Bronchial epithelial cell (primary cell): ENCODE measurements around the gene SHISAL1. TPM values are rescaled to one million over a fixed set of nuclear protein-coding genes. Genes with fewer than 3 reads are reported as not detected.
A peak's percentile ranks its signal among the peaks of the same experiment; 100 is the strongest.

ENCODE experiments used
- DNase-seq: peaks from one replicate; pipeline ENCODE4 v3.0.0-alpha.2; 2010; ENCODE audit warnings: low read depth
- FAIRE-seq: peaks from 2 replicates; lab custom pipeline; 2011; peaks lifted over from hg19 to GRCh38; lab: Jason Lieb, UNC
- H3K27me3 ChIP-seq: 2 replicates; pipeline ENCODE4 v1.5.1; 2011; ENCODE audit warnings: low read length; ENCODE audit not compliant: control insufficient read depth, insufficient read depth
- H3K36me3 ChIP-seq: 2 replicates; pipeline ENCODE4 v1.5.1; 2011; ENCODE audit warnings: low read length; ENCODE audit not compliant: control insufficient read depth, insufficient read depth
- H3K4me3 ChIP-seq: 2 replicates; pipeline ENCODE4 v1.5.1; 2011; ENCODE audit warnings: mild to moderate bottlenecking, low read depth, low read length, control low read depth
- total RNA-seq: library from RNA; depleted of rRNA; stranded (reverse); fragments of >200 nt; gene quantifications from 2 replicates; pipeline ENCODE4 v1.2.1, GENCODE V29; 2014
- TF ChIP-seq, protein P1 (sequence below): IDR thresholded peaks from 2 replicates; pipeline ENCODE4 v1.5.1; 2011; ENCODE audit warnings: mild to moderate bottlenecking, moderate library complexity, low read length, control low read depth, inconsistent platforms; ENCODE audit not compliant: insufficient read depth, severe bottlenecking

The SHISAL1 gene
- total RNA-seq, 1 donor from 2014 or later, result 0.26 TPM

DNA sequence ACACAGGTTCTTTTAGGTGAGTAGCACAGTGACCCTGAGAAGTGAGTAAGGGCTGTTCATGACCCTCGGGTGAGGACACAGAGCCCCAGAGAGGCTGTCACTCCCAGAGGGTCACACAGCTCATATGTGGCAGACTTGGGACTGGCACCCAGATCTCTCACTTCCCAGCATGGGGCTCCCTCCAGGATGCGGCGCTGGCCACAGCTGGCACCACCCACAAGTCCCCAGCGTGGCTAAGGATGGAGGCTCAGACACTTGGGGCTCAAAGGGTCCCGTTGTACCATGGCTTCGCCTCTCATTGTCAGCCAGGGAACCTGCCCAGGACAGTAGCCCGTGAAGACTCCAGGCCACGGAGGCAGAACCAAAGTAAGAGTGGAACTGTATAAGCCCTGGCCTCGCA lies 6.0 kb upstream of the SHISAL1 start:
- peak; percentile 76 for FAIRE-seq
- Histone ChIP-seq H3K4me3 (no peak overlapping the region), H3K27me3 (peaks cover 4% of the 10 kb centered on the region), H3K36me3 (no peaks in the 10 kb centered on the region)
- no peak for DNase-seq
- TF ChIP-seq, protein P1, sequence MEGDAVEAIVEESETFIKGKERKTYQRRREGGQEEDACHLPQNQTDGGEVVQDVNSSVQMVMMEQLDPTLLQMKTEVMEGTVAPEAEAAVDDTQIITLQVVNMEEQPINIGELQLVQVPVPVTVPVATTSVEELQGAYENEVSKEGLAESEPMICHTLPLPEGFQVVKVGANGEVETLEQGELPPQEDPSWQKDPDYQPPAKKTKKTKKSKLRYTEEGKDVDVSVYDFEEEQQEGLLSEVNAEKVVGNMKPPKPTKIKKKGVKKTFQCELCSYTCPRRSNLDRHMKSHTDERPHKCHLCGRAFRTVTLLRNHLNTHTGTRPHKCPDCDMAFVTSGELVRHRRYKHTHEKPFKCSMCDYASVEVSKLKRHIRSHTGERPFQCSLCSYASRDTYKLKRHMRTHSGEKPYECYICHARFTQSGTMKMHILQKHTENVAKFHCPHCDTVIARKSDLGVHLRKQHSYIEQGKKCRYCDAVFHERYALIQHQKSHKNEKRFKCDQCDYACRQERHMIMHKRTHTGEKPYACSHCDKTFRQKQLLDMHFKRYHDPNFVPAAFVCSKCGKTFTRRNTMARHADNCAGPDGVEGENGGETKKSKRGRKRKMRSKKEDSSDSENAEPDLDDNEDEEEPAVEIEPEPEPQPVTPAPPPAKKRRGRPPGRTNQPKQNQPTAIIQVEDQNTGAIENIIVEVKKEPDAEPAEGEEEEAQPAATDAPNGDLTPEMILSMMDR, result no peak

DNA sequence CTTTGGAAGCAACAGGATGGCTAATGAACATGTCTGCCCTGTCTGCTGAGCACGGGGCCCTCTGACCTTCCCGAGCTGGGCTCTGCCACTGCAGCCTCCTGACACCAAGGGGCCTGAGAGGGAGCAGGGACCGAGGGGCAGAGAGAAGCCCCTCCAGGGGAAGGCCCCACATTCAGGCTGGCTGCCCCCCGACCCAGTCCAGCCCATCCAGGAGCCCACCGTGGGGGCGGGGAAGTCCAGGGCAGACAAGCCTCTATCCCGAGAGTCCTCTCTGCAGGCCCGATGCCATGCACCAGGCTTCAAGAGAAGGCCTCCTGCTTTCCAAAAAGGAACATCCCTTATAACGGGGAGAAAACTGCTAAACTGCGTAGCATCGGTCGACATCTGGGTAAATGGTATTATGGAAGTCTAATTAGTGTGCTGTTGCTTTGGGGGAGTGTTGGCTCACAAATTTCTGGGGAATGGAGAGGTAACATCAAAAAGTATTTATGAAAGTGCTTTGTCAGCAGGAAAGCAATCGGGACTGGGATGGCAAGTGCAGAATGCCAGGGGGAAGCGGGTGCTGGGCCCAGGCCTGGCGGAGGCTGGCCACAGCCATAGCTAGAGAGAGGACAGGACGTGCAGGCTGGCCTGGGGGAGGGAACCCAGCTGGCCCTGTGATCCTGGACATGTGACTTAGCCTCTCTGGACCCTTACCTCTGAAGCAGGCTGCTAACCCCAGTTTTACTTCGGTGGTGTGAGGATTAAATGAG lies 5.3 kb upstream of the SHISAL1 start:
- no peak overlapping the region for H3K4me3 ChIP-seq
- FAIRE-seq, result no peak
- DNase-seq, result no peak
- TF ChIP-seq, protein P1, result no peak
- no peaks in the 10 kb centered on the region for H3K36me3 ChIP-seq
- peaks cover 4% of the 10 kb centered on the region for H3K27me3 ChIP-seq

DNA sequence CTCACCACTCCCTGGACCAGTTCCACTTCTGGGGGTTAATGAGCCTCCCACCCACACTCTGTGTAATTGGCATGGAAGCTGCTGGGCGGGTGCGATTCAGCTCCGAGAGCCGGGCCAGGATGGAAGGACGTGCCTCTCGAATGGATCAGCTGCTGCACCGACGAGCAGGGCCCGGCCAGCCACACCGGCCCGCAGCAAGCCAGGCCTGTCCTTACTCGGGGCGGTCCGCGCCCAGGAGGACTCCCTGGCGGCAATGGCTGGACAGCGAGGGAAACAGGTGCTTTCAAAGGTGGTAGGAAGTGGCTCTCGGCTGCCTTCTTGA lies 4.3 kb upstream of the SHISAL1 start:
- H3K4me3 ChIP-seq, result no peak overlapping the region
- TF ChIP-seq, protein P1, result no peak
- H3K27me3 ChIP-seq, result peaks cover 4% of the 10 kb centered on the region
- FAIRE-seq, result no peak
- DNase-seq, result no peak
- no peaks in the 10 kb centered on the region for H3K36me3 ChIP-seq

DNA sequence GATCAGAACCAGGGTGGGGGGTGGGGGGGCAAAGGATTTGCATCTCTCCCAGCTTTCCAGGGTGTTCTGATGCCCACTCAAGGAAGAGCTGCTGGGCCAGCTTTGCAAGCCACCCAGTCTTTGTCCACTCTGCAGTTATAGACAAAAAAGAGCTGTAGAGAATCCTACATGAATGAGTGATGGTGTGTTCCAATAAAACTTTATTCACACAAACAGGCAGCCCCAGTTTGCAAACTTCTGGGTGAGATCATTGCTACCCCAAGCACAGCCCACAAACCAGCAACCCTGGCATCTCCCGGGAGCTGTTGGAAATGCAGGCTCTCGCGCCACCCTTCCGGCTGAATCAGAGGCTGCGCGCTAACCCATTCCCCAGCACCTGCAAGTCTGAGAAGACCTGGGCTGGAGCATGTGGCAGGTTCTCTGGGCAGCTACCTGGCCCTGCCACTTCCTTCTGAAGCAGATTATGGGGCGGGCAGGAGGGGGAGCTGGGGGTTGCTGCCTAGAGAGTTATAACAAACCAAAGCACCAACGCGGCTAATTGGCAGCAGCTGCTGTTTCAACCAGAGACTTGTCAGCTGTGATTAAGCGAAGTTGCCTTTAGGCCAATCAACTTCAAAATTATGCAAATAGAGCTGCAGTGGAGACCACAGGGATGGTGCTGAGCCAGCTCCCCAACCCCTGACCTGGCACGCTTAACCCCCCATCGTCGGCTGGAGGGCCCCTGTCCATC lies 3.8 kb upstream of the SHISAL1 start:
- FAIRE-seq (peak; percentile 47), DNase-seq (no peak)
- Histone ChIP-seq H3K36me3 (no peaks in the 10 kb centered on the region), H3K4me3 (no peak overlapping the region), H3K27me3 (peaks cover 4% of the 10 kb centered on the region)
- TF ChIP-seq, protein P1, result no peak

DNA sequence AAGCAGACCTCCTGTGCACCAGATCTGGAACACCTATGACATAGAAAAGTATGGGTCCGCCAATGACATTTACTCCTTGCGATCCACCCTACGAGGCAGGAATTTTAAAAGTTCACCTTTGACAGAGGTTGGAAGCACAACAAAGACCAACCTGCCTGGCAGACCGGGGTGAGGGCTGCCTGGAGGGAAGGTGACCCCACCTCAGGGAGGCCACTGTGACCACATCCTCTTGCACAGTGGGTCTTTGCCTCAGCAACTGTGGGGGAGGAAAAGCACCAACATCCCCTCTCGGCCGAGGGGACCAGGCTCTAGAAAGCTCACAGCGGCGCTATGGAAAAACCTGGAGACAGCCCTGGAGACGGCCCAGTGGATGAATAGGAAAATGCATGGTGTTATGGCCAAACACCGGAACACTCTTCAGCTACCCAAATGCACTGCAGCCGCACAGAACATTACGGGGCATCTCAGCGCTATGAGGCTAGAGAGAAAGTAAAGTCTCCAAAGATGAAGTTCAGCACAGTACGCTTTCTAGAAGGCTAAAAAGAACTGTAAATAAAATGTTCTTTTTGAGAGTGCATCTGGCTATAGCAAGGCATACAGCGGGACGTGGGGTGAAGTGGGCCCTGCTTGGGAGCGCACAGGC lies 1.8 kb upstream of the SHISAL1 start:
- DNase-seq, result no peak
- FAIRE-seq, result no peak
- no peak overlapping the region for H3K4me3 ChIP-seq
- H3K27me3 ChIP-seq, result peaks cover 1% of the 10 kb centered on the region
- TF ChIP-seq, protein P1, result no peak
- H3K36me3 ChIP-seq, result no peaks in the 10 kb centered on the region
